ENCODE results near the gene CCDC167. TPM values are rescaled to one million over a fixed set of nuclear protein-coding genes. Genes with fewer than 3 reads are reported as not detected.

Gene CCDC167
- total RNA-seq, 1 experiment from 2014 or later, result 32.3 TPM

- no peaks in the 10 kb centered on the region for H3K9me3 ChIP-seq
- H3K4me3 ChIP-seq (ENCODE audit: low read depth, low read length), result no peak overlapping the region
- H3K27me3 ChIP-seq (replicated peaks; ENCODE audit: control insufficient read depth, insufficient read depth, low read length), result no peaks in the 10 kb centered on the region
- intact Hi-C loops (cut with micrococcal nuclease; ENCODE audit: unreplicated experiment), result no loop called here
- H3K27ac Mint-ChIP-seq (ENCODE audit: unreplicated experiment), result no peak overlapping the region
- H3K27me3 Mint-ChIP-seq (ENCODE audit: insufficient read depth, unreplicated experiment), result no peaks in the 10 kb centered on the region
- H3K36me3 ChIP-seq (ENCODE audit: control insufficient read depth, insufficient read depth, low read length), result no peaks in the 10 kb centered on the region; the same call in 1 of the 2 replicates
- no TSS peak for BruUV-seq (replicated peaks)
- ChIA-PET POLR2A (no interaction called here), CTCF (no interaction called here)
- H3K9me3 Mint-ChIP-seq (ENCODE audit: unreplicated experiment), result no peaks in the 10 kb centered on the region
- no peaks in the 10 kb centered on the region for H3K4me1 Mint-ChIP-seq (ENCODE audit: low read depth, unreplicated experiment)
- H3K4me1 ChIP-seq, result no peaks in the 10 kb centered on the region
- no peak for DNase-seq
- H3K36me3 Mint-ChIP-seq (ENCODE audit: insufficient read depth, unreplicated experiment), result peaks cover 23% of the 10 kb centered on the region
- H3K4me3 Mint-ChIP-seq (ENCODE audit: unreplicated experiment), result no peak overlapping the region
- TF ChIP-seq CTCF (IDR thresholded peaks at IDR 0.05; ENCODE audit: insufficient read depth in 1 of 2, low read depth in 1 of 2, low read length in 1 of 2, severe bottlenecking in 1 of 2, unreplicated experiment in 1 of 2), result no peak
Measured at GRCh38 chr6:37463110-37463509, 36.6 kb downstream of the CCDC167 start.

GRCh38 chr6:37460805-37461204, 38.9 kb downstream of the CCDC167 start:
- TF ChIP-seq CTCF (IDR thresholded peaks at IDR 0.05; ENCODE audit: insufficient read depth in 1 of 2, low read depth in 1 of 2, low read length in 1 of 2, severe bottlenecking in 1 of 2, unreplicated experiment in 1 of 2), result no peak
- Mint-ChIP-seq H3K9me3 (ENCODE audit: unreplicated experiment) (no peaks in the 10 kb centered on the region), H3K27me3 (ENCODE audit: insufficient read depth, unreplicated experiment) (no peaks in the 10 kb centered on the region), H3K36me3 (ENCODE audit: insufficient read depth, unreplicated experiment) (peaks cover 16% of the 10 kb centered on the region), H3K27ac (ENCODE audit: unreplicated experiment) (no peak overlapping the region), H3K4me1 (ENCODE audit: low read depth, unreplicated experiment) (no peaks in the 10 kb centered on the region), H3K4me3 (ENCODE audit: unreplicated experiment) (no peak overlapping the region)
- intact Hi-C loops (cut with micrococcal nuclease; ENCODE audit: unreplicated experiment), result no loop called here
- POLR2A ChIA-PET, result no interaction called here
- CTCF ChIA-PET, result interaction anchor here (0.6 kb wide), 1 partner anchor 23 kb away, joined by 4 read pairs; no protein-coding TSS in a partner anchor
- no peaks in the 10 kb centered on the region for H3K9me3 ChIP-seq
- H3K36me3 ChIP-seq (ENCODE audit: control insufficient read depth, insufficient read depth, low read length), result no peaks in the 10 kb centered on the region; the same call in 1 of the 2 replicates
- no peak for DNase-seq
- H3K4me3 ChIP-seq (ENCODE audit: low read depth, low read length), result no peak overlapping the region
- BruUV-seq (replicated peaks), result no TSS peak
- no peaks in the 10 kb centered on the region for H3K4me1 ChIP-seq
- no peaks in the 10 kb centered on the region for H3K27me3 ChIP-seq (replicated peaks; ENCODE audit: control insufficient read depth, insufficient read depth, low read length)

GRCh38 chr6:37459981-37460800, 39.5 kb downstream of the CCDC167 start:
- Histone ChIP-seq H3K9me3 (no peaks in the 10 kb centered on the region), H3K27me3 (replicated peaks; ENCODE audit: control insufficient read depth, insufficient read depth, low read length) (no peaks in the 10 kb centered on the region), H3K4me3 (ENCODE audit: low read depth, low read length) (no peak overlapping the region), H3K36me3 (ENCODE audit: control insufficient read depth, insufficient read depth, low read length) (no peaks in the 10 kb centered on the region; the same call in 1 of the 2 replicates), H3K4me1 (no peaks in the 10 kb centered on the region)
- no peak for TF ChIP-seq CTCF (IDR thresholded peaks at IDR 0.05; ENCODE audit: insufficient read depth in 1 of 2, low read depth in 1 of 2, low read length in 1 of 2, severe bottlenecking in 1 of 2, unreplicated experiment in 1 of 2)
- Mint-ChIP-seq H3K4me3 (ENCODE audit: unreplicated experiment) (no peak overlapping the region), H3K4me1 (ENCODE audit: low read depth, unreplicated experiment) (no peaks in the 10 kb centered on the region), H3K27me3 (ENCODE audit: insufficient read depth, unreplicated experiment) (no peaks in the 10 kb centered on the region), H3K9me3 (ENCODE audit: unreplicated experiment) (no peaks in the 10 kb centered on the region), H3K36me3 (ENCODE audit: insufficient read depth, unreplicated experiment) (peaks cover 13% of the 10 kb centered on the region), H3K27ac (ENCODE audit: unreplicated experiment) (no peak overlapping the region)
- BruUV-seq (replicated peaks), result no TSS peak
- DNase-seq, result no peak
- intact Hi-C loops (cut with micrococcal nuclease; ENCODE audit: unreplicated experiment), result no loop called here
- POLR2A ChIA-PET, result no interaction called here
- CTCF ChIA-PET, result interaction anchor here (0.6 kb wide), 1 partner anchor 23 kb away, joined by 4 read pairs; no protein-coding TSS in a partner anchor

Measured in Caco-2 (cell line).